ENCODE data around the gene SIGLEC8. TPM values are rescaled to one million over a fixed set of nuclear protein-coding genes. Genes with fewer than 3 reads are reported as not detected.
"Not testable (repeated sequence)": the region's sequence is repeated elsewhere in the genome, so short reads cannot be mapped to it uniquely, and the experiment has no call there.

The SIGLEC8 gene
- total RNA-seq, 1 experiment from 2014 or later = not detected

GRCh38 chr19:51473009-51473707, 14.9 kb upstream of the SIGLEC8 start:
- peak; percentile 55 for DNase-seq (ENCODE audit: low read depth)

DNA sequence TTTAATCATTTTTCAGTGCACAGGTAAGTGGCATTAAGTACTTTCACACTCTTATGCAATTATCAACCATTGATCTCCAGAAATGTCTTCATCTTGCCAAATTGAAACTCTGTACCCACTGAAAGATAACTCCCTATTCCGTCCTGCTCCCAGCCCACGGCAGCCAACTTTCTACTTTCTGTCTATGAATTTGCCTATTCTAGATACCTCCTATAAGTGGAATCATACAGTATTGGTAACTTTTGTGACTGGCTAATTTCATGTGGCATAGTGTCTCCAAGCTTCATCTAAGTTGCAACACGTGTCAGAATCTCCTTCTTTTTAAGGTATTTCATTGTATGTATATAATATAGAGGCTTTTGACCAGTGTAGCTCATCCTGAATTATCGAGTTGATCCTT, 14.4 kb upstream of the SIGLEC8 start:
- DNase-seq (ENCODE audit: low read depth) = no peak

DNA sequence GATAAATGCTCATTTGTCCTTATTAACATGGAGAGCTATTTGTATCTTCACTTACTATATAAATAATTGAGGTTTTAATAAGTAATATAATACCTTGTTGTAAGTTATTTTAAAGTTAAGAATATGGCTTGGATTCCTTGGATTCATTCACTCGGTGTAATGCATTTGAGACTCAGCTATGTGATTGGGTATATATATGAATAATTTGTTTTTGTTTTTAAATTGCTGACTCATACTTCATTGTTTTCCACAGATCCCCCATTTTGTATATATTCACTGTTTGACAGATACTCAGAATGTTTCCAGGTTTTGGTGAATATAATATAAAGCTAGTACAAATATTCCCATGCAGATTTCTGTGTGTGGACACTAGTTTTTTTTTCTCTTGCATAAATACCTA, 13.3 kb upstream of the SIGLEC8 start:
- DNase-seq (ENCODE audit: low read depth) = no peak

- no peak for DNase-seq (ENCODE audit: low read depth)
Observed at GRCh38 chr19:51470966-51471365, 12.7 kb upstream of the SIGLEC8 start.

- no peak for DNase-seq (ENCODE audit: low read depth)
Observed at GRCh38 chr19:51469629-51470028, 11.4 kb upstream of the SIGLEC8 start.

GRCh38 chr19:51469162-51469561, 10.9 kb upstream of the SIGLEC8 start:
- no peak for DNase-seq (ENCODE audit: low read depth)

- DNase-seq (ENCODE audit: low read depth) = no peak
Observed at GRCh38 chr19:51468545-51468920, 10.3 kb upstream of the SIGLEC8 start.

- DNase-seq (ENCODE audit: low read depth) = no peak
Observed at GRCh38 chr19:51467864-51468544, 9.8 kb upstream of the SIGLEC8 start.

DNA sequence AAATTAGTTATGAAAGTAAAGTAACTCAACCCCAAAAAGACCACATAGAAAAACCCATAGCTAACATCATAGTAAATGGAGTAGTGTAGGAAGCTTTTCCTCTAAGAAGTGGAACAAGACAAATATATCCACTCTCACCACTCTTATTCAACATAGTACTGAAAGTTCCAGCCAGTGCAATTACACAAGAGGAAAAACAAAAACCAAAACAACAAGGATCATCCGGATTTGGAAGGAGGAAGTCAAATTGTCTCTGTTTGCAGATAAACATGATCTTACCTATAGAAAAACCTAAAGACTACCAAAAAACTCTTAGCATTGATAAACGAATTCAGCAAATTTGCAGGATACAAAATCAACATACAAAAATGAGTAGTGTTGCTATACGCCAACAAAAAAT, 8.5 kb upstream of the SIGLEC8 start:
- no peak for DNase-seq (ENCODE audit: low read depth)

DNA sequence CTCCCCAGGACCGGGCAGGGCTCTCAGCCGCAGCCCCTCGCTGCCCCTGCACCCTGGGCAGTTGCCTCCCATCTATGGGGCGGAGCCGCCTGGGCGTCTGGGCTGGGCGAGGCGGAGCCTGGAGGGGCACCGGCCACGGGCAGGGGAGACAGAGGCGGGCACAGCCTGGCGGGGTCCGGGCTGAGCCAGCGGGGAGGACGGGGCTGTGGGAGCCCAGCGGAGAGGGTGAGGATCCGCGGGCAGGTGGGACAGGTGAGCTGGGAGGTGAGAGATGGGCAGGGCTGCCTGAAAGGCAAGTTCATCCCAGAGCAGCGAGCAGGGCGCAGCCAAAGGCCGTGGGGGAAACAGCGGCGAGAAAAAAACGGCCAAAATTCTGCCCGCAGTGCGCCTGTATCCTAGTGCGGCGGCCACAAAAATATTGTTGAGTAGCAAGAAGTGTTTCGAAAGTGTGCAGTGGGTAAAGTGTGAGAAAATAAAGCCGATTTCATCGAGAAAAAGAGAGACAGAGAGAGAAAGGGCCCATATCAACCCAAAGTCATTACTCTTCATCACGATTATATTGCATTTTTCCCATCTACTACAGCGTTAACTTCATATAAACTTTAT, 5.8 kb upstream of the SIGLEC8 start:
- DNase-seq (ENCODE audit: low read depth) = not testable (repeated sequence)

GRCh38 chr19:51462681-51463080, 4.4 kb upstream of the SIGLEC8 start:
- no peak for DNase-seq (ENCODE audit: low read depth)

GRCh38 chr19:51462276-51462675, 4.0 kb upstream of the SIGLEC8 start:
- DNase-seq (ENCODE audit: low read depth) = no peak

GRCh38 chr19:51461723-51462161, 3.5 kb upstream of the SIGLEC8 start:
- no peak for DNase-seq (ENCODE audit: low read depth)

DNA sequence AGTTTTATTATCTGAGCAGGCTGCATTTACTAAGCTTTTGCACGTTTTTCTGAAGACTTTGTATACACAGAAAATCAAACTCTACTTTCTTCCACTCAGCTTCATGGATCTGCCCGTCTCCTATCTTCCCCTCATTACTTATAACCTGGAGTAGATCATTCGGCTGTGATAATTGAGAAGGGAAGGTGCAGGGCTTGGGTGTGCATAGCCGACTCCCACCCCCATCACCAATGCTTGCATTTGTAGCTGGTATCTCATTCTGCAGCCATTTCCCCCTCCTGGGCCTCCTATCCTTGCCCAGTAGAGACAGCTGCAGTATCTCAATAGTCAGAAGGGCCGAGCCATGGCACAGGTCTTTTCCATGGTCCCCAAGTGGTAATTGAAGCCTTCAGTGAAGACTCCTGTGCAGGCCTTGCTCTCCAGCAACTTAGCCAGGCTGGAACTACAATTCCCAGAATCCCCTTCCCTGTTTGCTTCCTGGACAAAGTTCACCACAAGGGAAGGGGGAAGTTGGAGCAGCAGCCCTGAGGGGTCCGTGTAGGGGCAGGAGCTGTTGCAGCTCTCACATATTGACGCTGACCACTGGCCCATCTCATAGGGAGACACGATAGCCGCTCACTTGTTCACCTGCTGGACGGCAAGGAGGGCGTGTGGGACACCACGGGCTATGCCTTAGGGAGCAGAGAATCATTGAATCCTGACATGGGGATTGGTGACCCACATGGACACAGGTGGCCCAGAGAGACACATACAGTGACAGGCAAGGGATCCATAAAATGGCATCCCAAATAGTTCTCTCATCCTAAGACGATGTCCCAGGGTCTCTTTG, 2.1 kb upstream of the SIGLEC8 start:
- DNase-seq (ENCODE audit: low read depth) = peak; percentile 20

DNA sequence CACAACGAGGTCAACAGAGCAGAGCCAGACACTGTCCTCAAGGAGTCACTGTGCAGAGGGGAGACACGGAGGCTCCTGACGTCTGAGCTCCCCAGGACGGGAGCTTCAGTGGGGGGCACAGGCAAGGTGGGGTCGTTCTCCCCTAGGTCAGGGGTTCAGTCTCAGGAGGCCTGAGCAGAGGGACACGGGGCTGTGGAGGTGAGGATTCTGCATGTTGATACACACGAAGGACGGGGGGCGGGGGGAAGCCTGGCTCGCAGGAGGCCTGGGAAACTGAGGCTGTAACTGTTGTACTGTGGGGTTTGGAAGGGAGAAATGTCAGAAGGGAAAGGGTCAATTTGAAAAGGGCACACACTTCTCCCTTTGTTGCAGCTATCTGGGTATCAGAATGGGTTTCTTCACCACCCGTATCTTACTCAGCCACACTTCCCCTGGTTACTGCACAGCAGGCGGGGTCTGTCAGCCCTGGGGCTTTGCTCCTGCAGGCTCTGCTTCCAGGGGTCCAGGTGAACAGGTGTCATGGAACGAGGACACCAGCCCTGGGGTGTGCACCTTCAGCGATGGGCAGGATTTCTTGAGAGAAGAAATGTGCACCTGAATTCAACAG, 748 bp upstream of the SIGLEC8 start:
- no peak for DNase-seq (ENCODE audit: low read depth)

DNA sequence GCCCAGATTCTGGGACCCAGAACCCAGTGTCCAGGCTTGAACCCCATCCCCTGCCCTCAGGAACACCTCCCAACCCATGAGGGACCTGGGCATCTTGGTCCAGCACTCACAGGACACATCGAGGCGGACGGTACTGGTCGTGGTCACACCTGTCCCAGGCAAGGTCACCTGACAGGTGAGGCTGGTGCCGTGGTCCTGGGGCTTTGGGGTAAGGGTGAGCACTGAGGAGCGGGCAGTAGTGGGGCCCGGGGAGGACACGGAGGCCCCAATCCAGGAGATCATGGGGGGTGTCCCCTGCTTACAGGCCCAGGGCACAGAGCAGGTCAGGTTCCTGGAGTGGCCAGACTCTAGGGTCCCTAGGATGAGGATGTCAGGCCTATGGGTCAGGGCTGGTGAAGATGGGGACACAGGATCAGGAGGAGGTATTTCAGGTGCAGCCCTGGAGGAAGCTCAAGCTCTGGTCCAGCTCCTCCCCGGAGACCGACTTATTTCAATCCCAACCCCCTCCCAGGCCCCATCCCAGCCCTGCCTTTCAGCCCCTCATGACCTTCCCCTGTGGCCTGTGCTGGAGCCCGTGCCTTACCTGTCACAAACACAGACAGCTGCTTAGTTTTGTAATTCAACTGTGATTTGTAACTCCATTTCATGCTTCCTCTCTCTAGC, 772 bp downstream of the SIGLEC8 start:
- DNase-seq (ENCODE audit: low read depth) = no peak

- DNase-seq (ENCODE audit: low read depth) = no peak
Observed at GRCh38 chr19:51456541-51457290, 1.5 kb downstream of the SIGLEC8 start.

GRCh38 chr19:51450730-51451307, 7.4 kb downstream of the SIGLEC8 start:
- no peak for DNase-seq (ENCODE audit: low read depth)

DNA sequence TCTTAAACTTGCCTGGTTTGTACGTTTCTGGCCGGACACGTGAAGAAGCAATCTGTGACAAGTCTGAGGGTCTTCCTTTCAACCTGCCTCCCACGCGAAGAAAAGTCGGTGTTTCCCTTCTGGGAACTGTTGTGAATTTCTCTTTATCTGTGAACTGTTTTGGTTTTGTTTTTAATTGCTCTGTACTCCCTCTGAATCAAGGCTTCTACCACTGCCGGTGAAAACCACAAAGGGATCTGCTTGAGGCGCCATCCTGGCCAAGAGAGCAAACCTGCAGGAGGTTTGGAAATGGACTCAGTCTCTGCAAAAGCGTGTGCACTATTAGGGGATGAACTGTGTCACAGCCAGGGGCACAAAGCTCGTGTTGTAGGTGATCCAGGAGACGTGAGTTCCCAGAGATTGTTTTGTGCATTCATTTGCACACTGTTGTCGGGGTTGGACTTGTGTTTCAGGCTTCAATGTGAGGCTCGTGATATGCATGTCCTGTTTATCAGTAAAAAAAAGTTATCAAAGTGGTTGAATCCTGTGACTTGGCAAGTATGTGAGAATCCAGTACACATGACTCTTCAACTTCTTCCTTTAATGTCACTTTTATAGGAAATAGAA, 9.7 kb downstream of the SIGLEC8 start:
- no peak for DNase-seq (ENCODE audit: low read depth)

GRCh38 chr19:51448011-51448410, 10.2 kb downstream of the SIGLEC8 start:
- DNase-seq (ENCODE audit: low read depth) = no peak
